ENCODE measurements around the gene ARHGAP31. TPM values are rescaled to one million over a fixed set of nuclear protein-coding genes. Genes with fewer than 3 reads are reported as not detected.

ARHGAP31 gene
- total RNA-seq, 1 experiment from 2014 or later: 7.2 TPM

GRCh38 chr3:119350114-119350513 is 55.9 kb downstream of the ARHGAP31 start (continued):
- no peak for TF ChIP-seq RELA (CRISPR knock-in tag; IDR thresholded peaks at IDR 0.05; ENCODE audit: borderline replicate concordance)
- no peak for TF ChIP-seq FOXP1 (CRISPR knock-in tag; IDR thresholded peaks at IDR 0.05; ENCODE audit: borderline replicate concordance)
- TF ChIP-seq JUN (CRISPR knock-in tag; IDR thresholded peaks at IDR 0.05): no peak
- no peak; the same call in 1 of the 2 replicates for TF ChIP-seq ZNF396 (CRISPR knock-in tag; IDR thresholded peaks at IDR 0.05; ENCODE audit: borderline replicate concordance)
- peak; percentile 96 for TF ChIP-seq ZNF281 (CRISPR knock-in tag; IDR thresholded peaks at IDR 0.05)
- no peak for TF ChIP-seq PRDM15 (CRISPR knock-in tag; IDR thresholded peaks at IDR 0.05)
- TF ChIP-seq ERG (CRISPR knock-in tag; IDR thresholded peaks at IDR 0.05): no peak
- TF ChIP-seq HMGA2 (CRISPR knock-in tag; IDR thresholded peaks at IDR 0.05): 0 out of 2 replicates have a peak, but pooled peaks have one; percentile 10
- TF ChIP-seq AR (CRISPR knock-in tag; IDR thresholded peaks at IDR 0.05): no peak
- 0 out of 2 replicates have a peak, but pooled peaks have one; percentile 55 for TF ChIP-seq NR3C1 (CRISPR knock-in tag; conservative IDR thresholded peaks at IDR 0.05; ENCODE audit: low read depth)
- 0 out of 2 replicates have a peak, but pooled peaks have one; percentile 1 for TF ChIP-seq ZNF423 (CRISPR knock-in tag; IDR thresholded peaks at IDR 0.05)
- TF ChIP-seq CBFB (CRISPR knock-in tag; IDR thresholded peaks at IDR 0.05; ENCODE audit: low read depth): 0 out of 2 replicates have a peak, but pooled peaks have one; percentile 68
- no peak for TF ChIP-seq MAX (CRISPR knock-in tag; IDR thresholded peaks at IDR 0.05)
- TF ChIP-seq HMGXB4 (CRISPR knock-in tag; IDR thresholded peaks at IDR 0.05): no peak
- TF ChIP-seq ZNF232 (CRISPR knock-in tag; IDR thresholded peaks at IDR 0.05): no peak
- no peak for TF ChIP-seq STAT6 (CRISPR knock-in tag; conservative IDR thresholded peaks at IDR 0.05; ENCODE audit: low read depth)
- no peak for TF ChIP-seq NFATC4 (CRISPR knock-in tag; IDR thresholded peaks at IDR 0.05)
- no peak for TF ChIP-seq ZNF263 (CRISPR knock-in tag; IDR thresholded peaks at IDR 0.05; ENCODE audit: low read depth)
- no peak for TF ChIP-seq IRF2 (CRISPR knock-in tag; IDR thresholded peaks at IDR 0.05; ENCODE audit: borderline replicate concordance, low read depth)
- no peak for TF ChIP-seq ZSCAN18 (CRISPR knock-in tag; IDR thresholded peaks at IDR 0.05)
- no peak for TF ChIP-seq PRRX2 (CRISPR knock-in tag; IDR thresholded peaks at IDR 0.05)
- TF ChIP-seq ZNF671 (CRISPR knock-in tag; IDR thresholded peaks at IDR 0.05): 0 out of 2 replicates have a peak, but pooled peaks have one; percentile 21
- TF ChIP-seq EMX1 (CRISPR knock-in tag; IDR thresholded peaks at IDR 0.05): no peak

Measured in WTC11 (cell line).